Esophagus squamous epithelium (tissue), 4 donors: ENCODE results near the gene DNAJB8.

Source experiments
- POLR2A ChIP-seq, 4 donors: fragments of 450-650 bp; IDR thresholded peaks; one replicate each; pipeline ENCODE4 v1.6.1; 2017; ENCODE audit warnings: antibody characterized with exemption in 4 of 4, mild to moderate bottlenecking in 4 of 4, moderate library complexity in 3 of 4
- TF ChIP-seq, protein P1 (sequence below), 6 experiments: fragments of 450-650 bp in 4 of 6; fragments of 200-600 bp in 2 of 6; sonication (generic) in 2 of 6; IDR thresholded peaks; one replicate each; pipeline ENCODE4 v1.5.1; 2016 to 2019; ENCODE audit warnings: antibody characterized with exemption in 6 of 6, mild to moderate bottlenecking in 4 of 6, moderate library complexity in 4 of 6

DNA sequence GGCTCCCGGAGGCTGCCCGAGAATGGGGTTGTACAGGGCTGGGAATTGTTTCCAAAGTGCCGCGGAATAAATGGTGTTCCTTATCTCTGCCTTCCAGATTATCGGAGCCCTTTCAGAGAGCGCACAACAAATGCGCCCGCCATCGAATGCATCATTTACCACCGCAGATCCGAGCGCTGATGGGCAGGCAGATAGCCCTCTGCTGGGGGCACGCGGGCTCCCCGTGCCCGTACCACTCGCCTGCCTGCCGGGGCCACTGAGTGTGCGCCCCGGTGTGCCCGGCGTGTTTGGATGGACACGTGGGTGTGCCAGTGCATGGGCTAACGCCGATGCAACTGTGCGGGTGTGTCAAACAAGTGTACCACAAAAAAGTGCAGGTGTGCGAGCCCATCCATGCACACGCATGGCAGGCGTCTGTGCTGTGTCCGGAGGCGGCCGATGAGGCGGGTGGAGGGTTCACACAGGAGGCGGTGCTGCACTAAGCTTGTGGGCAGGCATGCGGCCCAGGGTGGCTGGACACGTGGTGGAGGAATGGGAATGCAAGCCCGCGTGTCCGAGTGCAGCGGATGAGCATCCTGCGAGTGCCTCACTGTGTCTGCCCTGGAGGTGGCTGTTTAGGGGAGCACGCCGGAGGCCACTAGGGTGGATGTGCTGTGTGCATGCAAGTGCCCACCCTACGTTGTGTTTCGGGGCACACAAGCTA lies 30.1 kb upstream of the DNAJB8 start:
- no peak for TF ChIP-seq POLR2A (IDR thresholded peaks at IDR 0.05)
- TF ChIP-seq, protein P1, sequence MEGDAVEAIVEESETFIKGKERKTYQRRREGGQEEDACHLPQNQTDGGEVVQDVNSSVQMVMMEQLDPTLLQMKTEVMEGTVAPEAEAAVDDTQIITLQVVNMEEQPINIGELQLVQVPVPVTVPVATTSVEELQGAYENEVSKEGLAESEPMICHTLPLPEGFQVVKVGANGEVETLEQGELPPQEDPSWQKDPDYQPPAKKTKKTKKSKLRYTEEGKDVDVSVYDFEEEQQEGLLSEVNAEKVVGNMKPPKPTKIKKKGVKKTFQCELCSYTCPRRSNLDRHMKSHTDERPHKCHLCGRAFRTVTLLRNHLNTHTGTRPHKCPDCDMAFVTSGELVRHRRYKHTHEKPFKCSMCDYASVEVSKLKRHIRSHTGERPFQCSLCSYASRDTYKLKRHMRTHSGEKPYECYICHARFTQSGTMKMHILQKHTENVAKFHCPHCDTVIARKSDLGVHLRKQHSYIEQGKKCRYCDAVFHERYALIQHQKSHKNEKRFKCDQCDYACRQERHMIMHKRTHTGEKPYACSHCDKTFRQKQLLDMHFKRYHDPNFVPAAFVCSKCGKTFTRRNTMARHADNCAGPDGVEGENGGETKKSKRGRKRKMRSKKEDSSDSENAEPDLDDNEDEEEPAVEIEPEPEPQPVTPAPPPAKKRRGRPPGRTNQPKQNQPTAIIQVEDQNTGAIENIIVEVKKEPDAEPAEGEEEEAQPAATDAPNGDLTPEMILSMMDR (IDR thresholded peaks at IDR 0.05), result no peak
